Activated T-helper 1 cell treated with anti-CD3 and anti-CD28 coated beads, Interleukin-12 subunit alpha, Interleukin-12 subunit beta, Interleukin-2, Interleukin-4 antibody, amounts not matched to agents 30 ng/mL and 10 ng/mL and 1 ng/mL, durations not matched to agents 14 hours and 24 hours and 36 hours (primary cell): ENCODE measurements around the gene C3orf33. TPM values are rescaled to one million over a fixed set of nuclear protein-coding genes. Genes with fewer than 3 reads are reported as not detected.

Experiments used
- DNase-seq: peaks from one replicate; pipeline ENCODE4 v3.0.0; 2021; ENCODE audit warnings: low spot score
- H3K27ac Mint-ChIP-seq: one replicate; pipeline ENCODE4 v1.8.0; 2021; ENCODE audit warnings: mild to moderate bottlenecking, mixed read lengths
- H3K27me3 Mint-ChIP-seq: one replicate; pipeline ENCODE4 v1.8.0; 2022; ENCODE audit warnings: mild to moderate bottlenecking, moderate library complexity, mixed read lengths; ENCODE audit not compliant: insufficient read depth
- H3K36me3 Mint-ChIP-seq: one replicate; pipeline ENCODE4 v1.8.0; 2021; ENCODE audit warnings: low read depth, mixed read lengths
- H3K4me1 Mint-ChIP-seq: one replicate; pipeline ENCODE4 v1.8.0; 2021; ENCODE audit warnings: low read depth, mixed read lengths
- H3K4me3 Mint-ChIP-seq: one replicate; pipeline ENCODE4 v1.8.0; 2021; ENCODE audit warnings: mild to moderate bottlenecking, moderate library complexity, mixed read lengths
- H3K9me3 Mint-ChIP-seq: one replicate; pipeline ENCODE4 v1.8.0; 2021; ENCODE audit warnings: mixed read lengths
- intact Hi-C: fragments of 100-400 bp; cut with micrococcal nuclease; formaldehyde crosslinking; loops from one replicate; pipeline ENCODE4 v1.15.1; 2024
- total RNA-seq: library from RNA; stranded (reverse); gene quantifications from 2 replicates; pipeline ENCODE4 v1.2.3, GENCODE V29; 2022

Gene C3orf33
- total RNA-seq, 1 donor from 2014 or later: 2.0 TPM

DNA sequence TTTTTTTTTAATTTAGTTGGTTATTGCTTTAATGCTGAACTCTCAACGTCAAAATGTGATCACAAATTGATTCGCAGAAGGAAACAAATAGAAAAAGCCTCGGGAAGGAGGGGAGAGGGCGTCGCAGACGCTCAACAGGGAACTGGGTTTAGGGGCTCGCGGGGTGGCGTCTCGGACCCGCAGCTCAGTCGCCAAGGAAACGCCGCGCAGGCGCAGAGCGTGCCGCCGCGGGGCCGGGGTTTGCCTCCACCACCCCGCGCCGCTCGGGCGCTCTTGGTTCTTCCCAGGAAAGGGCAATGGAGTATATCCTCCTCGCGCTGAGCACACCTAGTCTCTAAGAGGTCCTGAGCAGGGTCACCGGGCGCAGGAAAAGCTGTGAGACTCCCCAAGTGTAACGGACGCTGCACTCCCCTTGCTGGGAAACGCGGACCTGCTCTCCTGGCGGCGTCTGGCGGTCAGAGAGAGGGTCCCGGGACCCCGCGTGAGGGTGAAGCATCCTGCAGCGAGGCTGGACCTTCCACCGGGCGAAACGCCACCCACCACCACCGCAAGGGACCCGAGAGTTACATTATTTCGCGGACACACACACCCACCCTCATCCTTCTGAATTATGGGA lies 62.0 kb downstream of the C3orf33 start:
- Mint-ChIP-seq H3K27me3 (peaks cover 71% of the 10 kb centered on the region), H3K4me1 (peaks cover 11% of the 10 kb centered on the region), H3K36me3 (no peaks in the 10 kb centered on the region), H3K4me3 (peak overlapping the region; percentile 84), H3K27ac (no peak overlapping the region), H3K9me3 (no peaks in the 10 kb centered on the region)
- no peak for DNase-seq
- intact Hi-C loops: loop anchor here (5.0 kb wide), 1 partner anchor 63 kb away; the partner anchor contains the start of gene C3orf33

DNA sequence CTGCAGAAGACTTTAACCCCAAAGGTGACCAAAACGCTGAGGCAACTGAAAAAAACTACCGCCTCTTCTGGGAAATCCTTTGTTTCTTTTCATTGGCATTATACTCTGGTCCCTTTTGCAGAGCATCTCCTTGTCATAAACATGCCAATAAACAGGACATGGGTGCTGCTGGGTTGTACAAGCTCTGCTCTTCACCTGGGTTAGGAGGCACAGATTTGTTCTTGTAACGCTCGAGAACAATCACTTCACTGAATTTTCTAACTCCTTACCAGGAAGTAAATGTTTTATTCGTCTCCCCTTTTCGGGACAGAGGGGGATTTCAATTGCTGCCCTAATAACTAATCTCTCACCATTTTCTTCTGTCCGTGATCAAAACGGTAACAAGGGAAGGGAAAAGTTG lies 62.5 kb downstream of the C3orf33 start:
- Mint-ChIP-seq H3K9me3 (no peaks in the 10 kb centered on the region), H3K27me3 (peaks cover 72% of the 10 kb centered on the region), H3K27ac (no peak overlapping the region), H3K36me3 (no peaks in the 10 kb centered on the region), H3K4me3 (peak overlapping the region; percentile 84), H3K4me1 (peaks cover 11% of the 10 kb centered on the region)
- no peak for DNase-seq
- intact Hi-C loops: loop anchor here (5.0 kb wide), 1 partner anchor 64 kb away; the partner anchor contains the start of gene C3orf33

DNA sequence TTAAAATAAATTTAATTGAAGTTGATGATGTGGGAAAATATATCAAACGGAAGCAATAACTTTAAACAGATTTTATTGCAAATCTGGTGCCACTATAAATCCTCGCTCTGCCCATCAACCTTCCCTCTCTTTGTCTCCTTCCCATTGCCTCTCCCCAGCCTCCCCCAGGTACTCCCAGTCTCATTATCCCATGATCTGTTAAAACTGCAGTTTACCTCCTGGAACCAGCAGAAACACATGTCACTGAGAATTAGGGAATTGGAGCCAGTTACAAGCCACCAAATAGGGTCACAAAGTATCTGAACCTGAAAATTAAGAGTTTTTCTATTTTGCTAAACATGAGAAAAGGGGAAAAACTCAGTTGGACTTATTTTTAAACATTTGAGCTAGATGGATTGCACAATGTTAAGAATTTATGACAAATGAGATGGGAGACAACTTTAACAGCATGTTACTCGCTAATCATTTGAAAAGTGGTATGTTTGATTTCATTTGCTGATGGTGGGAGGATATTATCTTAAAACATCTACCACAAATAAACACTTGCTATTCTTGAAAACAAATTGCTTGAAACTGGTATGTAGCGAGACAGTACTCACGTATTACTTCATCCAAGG lies 63.6 kb downstream of the C3orf33 start:
- no peak overlapping the region for H3K4me3 Mint-ChIP-seq
- no peak for DNase-seq
- no peak overlapping the region for H3K27ac Mint-ChIP-seq
- no peaks in the 10 kb centered on the region for H3K36me3 Mint-ChIP-seq
- intact Hi-C loops: loop anchor here (5.0 kb wide), 1 partner anchor 65 kb away; the partner anchor contains the start of gene C3orf33
- no peaks in the 10 kb centered on the region for H3K9me3 Mint-ChIP-seq
- H3K27me3 Mint-ChIP-seq: peaks cover 65% of the 10 kb centered on the region
- H3K4me1 Mint-ChIP-seq: peaks cover 11% of the 10 kb centered on the region

DNA sequence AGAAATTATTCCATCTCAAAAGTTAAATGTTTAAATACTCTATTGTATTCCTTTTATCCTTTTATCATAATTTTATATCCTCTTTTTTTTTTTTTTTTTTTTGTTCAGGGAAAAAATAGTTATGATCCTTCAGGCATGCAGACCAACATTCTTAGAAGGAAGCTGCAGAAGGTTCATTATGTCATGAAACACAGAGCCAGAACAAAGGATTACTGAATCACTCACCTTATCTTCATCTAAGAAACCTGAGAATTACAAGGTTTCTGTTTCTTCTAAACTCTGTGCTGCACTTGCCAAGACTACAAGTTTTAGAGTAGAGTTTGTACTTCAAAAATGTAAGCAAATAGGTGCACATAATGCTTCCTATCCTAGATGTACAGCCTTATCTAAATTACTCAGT lies 64.5 kb downstream of the C3orf33 start:
- Mint-ChIP-seq H3K4me1 (peaks cover 11% of the 10 kb centered on the region), H3K9me3 (no peaks in the 10 kb centered on the region), H3K4me3 (no peak overlapping the region), H3K27ac (no peak overlapping the region), H3K36me3 (no peaks in the 10 kb centered on the region), H3K27me3 (peaks cover 58% of the 10 kb centered on the region)
- intact Hi-C loops: loop anchor here (5.0 kb wide), 1 partner anchor 66 kb away; the partner anchor contains the start of gene C3orf33
- DNase-seq: no peak

DNA sequence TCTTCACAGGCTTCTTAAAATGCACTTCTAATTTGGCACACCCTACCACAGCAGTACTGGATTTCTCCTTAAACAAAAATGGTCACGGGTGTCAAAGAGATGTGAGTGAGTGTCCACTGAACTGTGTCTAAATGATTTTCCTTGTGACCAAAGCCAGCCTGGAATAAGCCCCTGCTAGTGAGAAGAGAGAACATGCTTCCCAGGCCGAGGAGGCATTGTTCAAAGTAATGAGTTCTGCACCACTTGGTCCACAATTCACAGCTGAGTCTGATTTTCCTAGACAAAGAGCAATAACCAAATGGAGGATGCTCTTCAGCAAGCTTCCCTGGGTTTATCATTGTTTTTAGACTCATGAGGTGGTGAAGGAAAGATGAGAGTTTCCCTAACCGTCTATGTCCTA lies 65.0 kb downstream of the C3orf33 start:
- Mint-ChIP-seq H3K4me3 (no peak overlapping the region), H3K27me3 (peaks cover 53% of the 10 kb centered on the region), H3K9me3 (no peaks in the 10 kb centered on the region), H3K4me1 (peaks cover 11% of the 10 kb centered on the region), H3K27ac (no peak overlapping the region), H3K36me3 (no peaks in the 10 kb centered on the region)
- no peak for DNase-seq
- intact Hi-C loops: loop anchor here (5.0 kb wide), 1 partner anchor 66 kb away; the partner anchor contains the start of gene C3orf33

DNA sequence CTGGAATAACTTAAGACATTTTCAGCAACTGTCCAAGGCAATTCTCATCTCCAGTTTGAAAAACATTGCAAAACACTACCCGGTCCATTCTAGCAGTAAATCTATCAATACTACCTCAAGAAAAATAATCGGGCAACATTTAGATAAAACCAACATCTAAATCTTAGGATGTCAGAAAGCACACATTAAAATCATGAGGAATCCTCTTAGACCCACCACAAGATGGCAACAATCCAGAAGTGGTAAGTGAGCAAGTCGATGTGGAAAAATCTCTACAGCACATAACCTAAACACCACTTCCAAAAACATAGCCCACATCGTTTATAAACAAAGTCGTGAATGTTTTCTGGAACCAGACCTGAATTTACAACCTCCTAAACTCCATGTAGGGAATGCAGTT lies 66.9 kb downstream of the C3orf33 start:
- peaks cover 40% of the 10 kb centered on the region for H3K27me3 Mint-ChIP-seq
- no peaks in the 10 kb centered on the region for H3K36me3 Mint-ChIP-seq
- intact Hi-C loops: no loop called here
- no peaks in the 10 kb centered on the region for H3K9me3 Mint-ChIP-seq
- no peak overlapping the region for H3K4me3 Mint-ChIP-seq
- peaks cover under 1% of the 10 kb centered on the region for H3K4me1 Mint-ChIP-seq
- no peak for DNase-seq
- H3K27ac Mint-ChIP-seq: no peak overlapping the region

DNA sequence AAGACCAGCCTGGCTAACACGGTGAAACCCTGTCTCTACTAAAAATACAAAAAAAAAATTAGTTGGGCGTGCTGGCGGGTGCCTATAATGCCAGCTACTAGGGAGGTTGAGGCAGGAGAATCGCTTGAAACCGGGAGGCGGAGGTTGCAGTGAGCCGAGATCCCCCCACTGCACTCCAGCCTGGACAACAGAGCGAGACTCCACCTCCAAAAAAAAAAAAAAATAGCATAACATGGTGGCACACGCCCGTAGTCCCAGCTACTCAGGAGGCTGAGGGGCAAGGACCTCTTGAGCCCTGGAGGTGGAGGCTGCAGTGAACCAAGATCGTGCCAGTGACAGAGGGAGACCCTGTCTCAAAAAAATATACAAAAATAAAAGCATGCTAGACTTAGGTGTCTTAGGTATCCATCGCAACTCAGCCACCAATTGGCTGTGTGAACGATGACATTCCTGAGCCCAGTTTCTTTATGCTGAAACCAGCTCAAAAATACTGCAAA lies 67.5 kb downstream of the C3orf33 start:
- intact Hi-C loops: no loop called here
- peaks cover 37% of the 10 kb centered on the region for H3K27me3 Mint-ChIP-seq
- no peaks in the 10 kb centered on the region for H3K4me1 Mint-ChIP-seq
- no peak overlapping the region for H3K4me3 Mint-ChIP-seq
- DNase-seq: no peak
- H3K9me3 Mint-ChIP-seq: no peaks in the 10 kb centered on the region
- no peak overlapping the region for H3K27ac Mint-ChIP-seq
- no peaks in the 10 kb centered on the region for H3K36me3 Mint-ChIP-seq

DNA sequence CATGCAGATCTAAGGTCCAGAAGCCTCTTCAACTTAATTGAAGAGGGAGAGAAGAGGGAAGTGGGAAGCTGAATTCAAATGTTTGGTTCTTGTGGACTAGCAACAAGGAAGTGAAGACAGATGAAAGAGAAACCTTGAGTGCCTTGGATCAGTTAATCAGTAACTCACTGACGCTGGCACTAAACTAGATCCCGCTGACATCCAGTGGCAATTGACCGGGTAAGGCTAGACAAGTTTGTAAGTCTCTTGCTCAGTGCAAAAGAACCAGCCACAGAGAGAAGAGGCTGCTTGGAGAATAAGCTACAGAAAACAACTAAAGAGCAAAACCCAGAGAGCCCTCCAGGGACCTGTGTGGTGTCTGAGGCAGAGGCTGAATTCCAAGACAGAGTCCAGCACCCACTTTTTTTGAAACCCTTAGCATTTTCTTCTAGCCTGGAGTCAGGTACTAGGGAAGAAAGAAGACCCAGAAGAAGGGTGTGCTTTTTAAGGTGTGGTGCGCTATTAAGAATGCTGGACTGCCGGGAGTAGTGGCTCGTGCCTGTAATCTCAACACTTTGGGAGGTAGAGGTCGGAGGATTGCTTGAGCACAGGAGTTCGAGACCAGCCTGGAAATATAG lies 68.1 kb downstream of the C3orf33 start:
- no peaks in the 10 kb centered on the region for H3K36me3 Mint-ChIP-seq
- no peak overlapping the region for H3K27ac Mint-ChIP-seq
- no peak overlapping the region for H3K4me3 Mint-ChIP-seq
- intact Hi-C loops: no loop called here
- peaks cover 33% of the 10 kb centered on the region for H3K27me3 Mint-ChIP-seq
- no peak for DNase-seq
- H3K4me1 Mint-ChIP-seq: no peaks in the 10 kb centered on the region
- no peaks in the 10 kb centered on the region for H3K9me3 Mint-ChIP-seq

DNA sequence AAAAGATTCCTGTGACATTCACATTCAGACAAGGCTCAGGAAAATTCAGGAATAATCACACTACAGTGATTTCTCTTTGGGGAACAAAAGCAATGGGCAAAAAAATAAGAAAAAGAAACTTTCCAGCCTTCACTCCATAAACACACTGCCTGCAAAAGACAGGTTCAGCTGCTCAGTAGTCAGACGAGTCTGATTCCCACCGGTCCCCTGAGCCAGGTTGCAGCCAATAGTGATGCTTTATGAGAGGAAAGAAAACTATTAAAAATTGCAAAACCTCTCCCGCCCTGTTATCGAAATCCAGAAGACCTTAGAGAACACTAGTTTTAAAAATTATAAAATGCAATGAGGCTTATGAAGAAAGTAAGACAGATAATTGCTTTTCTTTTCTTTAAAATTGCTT lies 69.7 kb downstream of the C3orf33 start:
- H3K9me3 Mint-ChIP-seq: no peaks in the 10 kb centered on the region
- no peaks in the 10 kb centered on the region for H3K36me3 Mint-ChIP-seq
- no peak overlapping the region for H3K27ac Mint-ChIP-seq
- intact Hi-C loops: no loop called here
- no peaks in the 10 kb centered on the region for H3K4me1 Mint-ChIP-seq
- DNase-seq: no peak
- peaks cover 20% of the 10 kb centered on the region for H3K27me3 Mint-ChIP-seq
- H3K4me3 Mint-ChIP-seq: no peak overlapping the region

DNA sequence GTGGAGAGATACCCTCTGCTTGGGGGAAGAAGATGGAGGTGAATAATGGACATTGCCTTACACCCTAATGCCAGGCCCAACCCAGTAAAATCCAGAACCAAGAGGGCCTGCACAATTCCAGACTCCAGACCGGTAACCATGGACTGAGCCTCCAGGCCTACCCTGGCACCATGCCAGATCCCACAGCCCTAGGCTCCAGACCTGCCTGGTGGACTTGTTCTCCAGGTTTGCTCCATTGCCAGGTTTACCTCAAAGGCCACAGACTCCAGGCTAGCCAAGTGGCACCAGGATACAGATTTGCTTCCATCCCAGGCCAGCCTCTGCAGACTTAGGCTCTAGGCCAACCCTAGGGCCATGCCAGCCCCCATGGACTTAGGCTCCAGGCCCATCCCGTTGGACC lies 75.2 kb downstream of the C3orf33 start:
- H3K9me3 Mint-ChIP-seq: no peaks in the 10 kb centered on the region
- no peaks in the 10 kb centered on the region for H3K4me1 Mint-ChIP-seq
- intact Hi-C loops: no loop called here
- DNase-seq: no peak
- no peaks in the 10 kb centered on the region for H3K36me3 Mint-ChIP-seq
- no peak overlapping the region for H3K27ac Mint-ChIP-seq
- H3K27me3 Mint-ChIP-seq: peaks cover 10% of the 10 kb centered on the region
- no peak overlapping the region for H3K4me3 Mint-ChIP-seq

DNA sequence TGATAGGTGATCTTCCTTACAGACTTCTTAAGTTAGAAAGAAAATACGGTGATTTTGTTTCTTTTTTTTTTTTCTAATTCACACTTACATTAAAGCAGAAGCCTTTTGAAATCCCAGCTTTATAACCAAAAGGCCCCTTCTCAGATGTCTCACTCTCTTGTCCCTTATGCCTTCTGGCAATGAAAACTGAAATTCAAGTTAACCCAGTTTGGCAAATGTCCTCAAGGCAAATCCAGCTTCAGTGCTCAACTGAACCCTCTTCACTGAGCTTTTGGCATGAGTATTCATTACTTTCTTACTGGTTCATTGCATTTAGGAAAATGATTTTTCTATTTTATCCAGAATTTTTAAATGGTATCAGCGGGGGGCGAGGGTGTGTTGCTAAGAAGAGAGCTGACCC lies 78.2 kb downstream of the C3orf33 start:
- Mint-ChIP-seq H3K36me3 (no peaks in the 10 kb centered on the region), H3K27ac (no peak overlapping the region), H3K9me3 (no peaks in the 10 kb centered on the region), H3K4me1 (no peaks in the 10 kb centered on the region), H3K4me3 (no peak overlapping the region), H3K27me3 (peaks cover 3% of the 10 kb centered on the region)
- intact Hi-C loops: no loop called here
- DNase-seq: no peak

DNA sequence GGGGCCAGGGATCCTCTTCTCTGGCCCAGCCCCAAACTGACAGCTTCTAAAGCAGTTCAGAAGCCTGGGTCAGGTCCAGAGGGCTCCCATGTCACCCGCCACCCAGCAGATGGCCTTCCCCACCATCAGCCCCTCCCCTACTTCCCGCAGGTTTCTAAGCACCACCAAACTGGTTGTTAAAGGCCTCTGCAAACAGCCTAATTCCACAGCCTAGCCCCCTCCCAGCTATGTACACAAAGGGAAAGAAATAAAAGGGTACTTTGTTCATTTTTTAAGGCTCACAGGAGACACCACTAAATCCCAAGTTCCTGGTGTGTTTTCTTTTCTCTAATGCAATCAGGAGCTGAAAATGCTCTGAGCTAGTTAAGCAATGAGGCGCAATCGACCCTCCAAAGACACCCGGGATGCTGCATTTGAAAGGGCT lies 91.8 kb downstream of the C3orf33 start:
- Mint-ChIP-seq H3K4me3 (no peak overlapping the region), H3K27me3 (no peaks in the 10 kb centered on the region), H3K9me3 (peaks cover 8% of the 10 kb centered on the region), H3K27ac (no peak overlapping the region), H3K36me3 (no peaks in the 10 kb centered on the region), H3K4me1 (no peaks in the 10 kb centered on the region)
- DNase-seq: no peak
- intact Hi-C loops: no loop called here
